Activated CD4-positive, alpha-beta T cell treated with anti-CD3 and anti-CD28 coated beads for 24 hours (primary cell): ENCODE data around the gene BOD1.

ENCODE experiments used
- DNase-seq, 2 donors: peaks; one replicate each; pipeline ENCODE4 v3.0.0-alpha.2; 2020; ENCODE audit warnings: low read depth in 2 of 2

BOD1 gene

GRCh38 chr5:173616577-173617118 lies at the start of gene BOD1:
Gene BOD1 (minus strand): TSS chr5:173616650. CDS start chr5:173616436, 214 bp downstream.
- DNase-seq = peak; percentile 86 to 91

GRCh38 chr5:173665326-173665725 lies 48.9 kb upstream of the BOD1 start:
- no peak for DNase-seq

- no peak for DNase-seq
Measured at GRCh38 chr5:173664154-173664526, 47.7 kb upstream of the BOD1 start.

- DNase-seq = no peak
Measured at GRCh38 chr5:173663352-173664153, 47.1 kb upstream of the BOD1 start.

GRCh38 chr5:173662581-173663351 lies 46.3 kb upstream of the BOD1 start:
- DNase-seq = no peak

- no peak for DNase-seq
Measured at GRCh38 chr5:173660481-173661280, 44.2 kb upstream of the BOD1 start.

- DNase-seq = no peak
Measured at GRCh38 chr5:173659423-173659822, 43.0 kb upstream of the BOD1 start.

- DNase-seq = no peak
Measured at GRCh38 chr5:173657741-173658356, 41.4 kb upstream of the BOD1 start.

GRCh38 chr5:173655196-173655797 lies 38.8 kb upstream of the BOD1 start:
- no peak for DNase-seq

- no peak for DNase-seq
Measured at GRCh38 chr5:173653822-173654523, 37.5 kb upstream of the BOD1 start.

- no peak for DNase-seq
Measured at GRCh38 chr5:173648308-173648866, 31.9 kb upstream of the BOD1 start.

- no peak for DNase-seq
Measured at GRCh38 chr5:173646692-173647091, 30.2 kb upstream of the BOD1 start.

- no peak for DNase-seq
Measured at GRCh38 chr5:173645890-173646574, 29.6 kb upstream of the BOD1 start.

- no peak for DNase-seq
Measured at GRCh38 chr5:173645437-173645807, 29.0 kb upstream of the BOD1 start.

- DNase-seq = no peak
Measured at GRCh38 chr5:173644673-173645436, 28.4 kb upstream of the BOD1 start.

GRCh38 chr5:173643964-173644363 lies 27.5 kb upstream of the BOD1 start:
- DNase-seq = no peak

GRCh38 chr5:173642895-173643481 lies 26.5 kb upstream of the BOD1 start:
- DNase-seq = no peak

GRCh38 chr5:173642191-173642816 lies 25.9 kb upstream of the BOD1 start:
- DNase-seq = no peak
